A549 (cell line): ENCODE measurements around the gene SPIRE2.

ENCODE experiments used
- CHD2 ChIP-seq: fragments of 150-350 bp; IDR thresholded peaks from 2 replicates; pipeline ENCODE4 v1.6.1; 2014; ENCODE audit warnings: low read length; ENCODE audit not compliant: partially characterized antibody
- POLR2A ChIP-seq: IDR thresholded peaks from 2 replicates; pipeline ENCODE4 v1.6.1; 2012; ENCODE audit warnings: mild to moderate bottlenecking, low read length
- TF ChIP-seq, protein P1 (sequence below): fragments of >200 bp; sonication (Bioruptor Twin); formaldehyde crosslinking; IDR thresholded peaks from 3 replicates; pipeline ENCODE4 v1.5.1; 2016

GRCh38 chr16:89892055-89892630 lies 63.9 kb downstream of the SPIRE2 start:
- no peak for TF ChIP-seq CHD2
- TF ChIP-seq, protein P1, sequence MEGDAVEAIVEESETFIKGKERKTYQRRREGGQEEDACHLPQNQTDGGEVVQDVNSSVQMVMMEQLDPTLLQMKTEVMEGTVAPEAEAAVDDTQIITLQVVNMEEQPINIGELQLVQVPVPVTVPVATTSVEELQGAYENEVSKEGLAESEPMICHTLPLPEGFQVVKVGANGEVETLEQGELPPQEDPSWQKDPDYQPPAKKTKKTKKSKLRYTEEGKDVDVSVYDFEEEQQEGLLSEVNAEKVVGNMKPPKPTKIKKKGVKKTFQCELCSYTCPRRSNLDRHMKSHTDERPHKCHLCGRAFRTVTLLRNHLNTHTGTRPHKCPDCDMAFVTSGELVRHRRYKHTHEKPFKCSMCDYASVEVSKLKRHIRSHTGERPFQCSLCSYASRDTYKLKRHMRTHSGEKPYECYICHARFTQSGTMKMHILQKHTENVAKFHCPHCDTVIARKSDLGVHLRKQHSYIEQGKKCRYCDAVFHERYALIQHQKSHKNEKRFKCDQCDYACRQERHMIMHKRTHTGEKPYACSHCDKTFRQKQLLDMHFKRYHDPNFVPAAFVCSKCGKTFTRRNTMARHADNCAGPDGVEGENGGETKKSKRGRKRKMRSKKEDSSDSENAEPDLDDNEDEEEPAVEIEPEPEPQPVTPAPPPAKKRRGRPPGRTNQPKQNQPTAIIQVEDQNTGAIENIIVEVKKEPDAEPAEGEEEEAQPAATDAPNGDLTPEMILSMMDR: no peak
- TF ChIP-seq POLR2A: no peak
